Nucleus accumbens (tissue), 56 donors: ENCODE data around the gene RAI1.

ENCODE experiments used
- DNase-seq, 56 donors: peaks; one replicate each; lab custom pipeline; 2025; lab: John Stamatoyannopoulos, UW

RAI1 gene

DNA sequence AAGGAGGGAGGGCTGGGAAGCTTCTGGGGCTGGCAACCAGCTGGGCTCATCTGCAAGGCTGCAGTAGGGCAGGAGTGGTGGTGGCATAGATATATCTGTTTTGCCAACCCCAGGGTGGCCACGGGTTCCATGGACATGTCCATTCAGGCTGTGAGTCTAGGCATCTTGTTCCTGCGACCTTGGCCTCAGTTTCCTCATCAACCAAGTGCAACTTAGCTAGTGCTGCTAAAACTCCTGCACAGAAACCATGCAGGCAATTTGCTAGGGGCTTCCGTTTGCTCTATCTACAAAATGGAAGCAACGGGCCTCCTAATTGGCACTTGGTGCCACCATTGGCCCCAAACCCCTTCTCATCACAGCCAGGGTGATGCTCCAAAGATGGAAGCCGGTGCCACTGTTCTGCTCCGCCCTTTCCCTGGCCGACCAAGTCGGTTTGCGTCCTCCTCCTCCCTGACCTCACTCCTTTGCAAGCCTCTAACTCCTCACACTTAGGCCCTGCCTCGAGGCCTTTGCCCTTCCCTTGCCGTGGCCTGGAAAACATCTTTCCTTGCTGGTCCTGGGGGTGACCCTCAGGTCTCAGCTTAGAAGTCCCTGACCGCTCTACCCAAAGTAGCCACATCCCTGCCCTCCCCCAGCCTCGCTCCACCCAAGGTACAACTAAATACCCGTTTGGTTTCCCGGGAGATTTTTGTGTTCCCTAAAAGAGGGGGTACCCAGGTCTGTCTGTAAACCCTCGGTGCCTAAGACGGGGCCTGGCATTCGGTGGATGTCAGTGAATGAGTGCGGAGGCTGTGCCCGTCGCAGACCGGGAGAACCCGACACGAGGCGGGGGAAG is 154.4 kb downstream of the RAI1 start:
- peak in 1 of 56 donors; percentile 65 for DNase-seq

DNA sequence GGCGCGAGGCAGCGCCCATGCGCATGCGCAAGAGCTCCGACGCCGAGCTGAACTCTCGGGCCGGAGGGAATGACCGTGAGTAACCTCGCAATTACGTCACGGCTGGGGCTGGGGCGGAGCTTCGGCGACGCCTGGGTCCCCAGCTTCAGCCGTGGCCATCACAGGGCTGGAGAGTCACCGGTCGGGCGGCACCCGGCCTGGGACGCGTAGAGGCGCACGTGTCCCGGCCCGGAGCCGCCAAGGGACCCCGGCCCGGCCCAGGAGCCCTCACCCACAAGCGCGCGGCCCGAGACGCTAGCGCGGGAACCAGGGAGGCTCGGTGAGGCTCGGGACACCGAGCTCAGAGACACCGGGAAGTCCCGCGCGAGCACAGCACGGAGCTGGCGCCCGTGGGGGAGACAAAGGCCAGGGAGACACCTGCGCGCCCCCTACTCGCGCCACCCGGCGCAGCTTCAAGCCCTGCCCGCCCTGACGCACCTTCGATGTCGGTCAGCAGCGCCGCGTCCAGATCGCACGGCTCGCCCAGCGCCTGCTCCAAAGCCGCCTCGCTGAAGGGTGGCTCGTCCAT is 155.1 kb downstream of the RAI1 start:
- DNase-seq = peak in 55 of 56 donors; percentile 79 to 99 (median 97)

DNA sequence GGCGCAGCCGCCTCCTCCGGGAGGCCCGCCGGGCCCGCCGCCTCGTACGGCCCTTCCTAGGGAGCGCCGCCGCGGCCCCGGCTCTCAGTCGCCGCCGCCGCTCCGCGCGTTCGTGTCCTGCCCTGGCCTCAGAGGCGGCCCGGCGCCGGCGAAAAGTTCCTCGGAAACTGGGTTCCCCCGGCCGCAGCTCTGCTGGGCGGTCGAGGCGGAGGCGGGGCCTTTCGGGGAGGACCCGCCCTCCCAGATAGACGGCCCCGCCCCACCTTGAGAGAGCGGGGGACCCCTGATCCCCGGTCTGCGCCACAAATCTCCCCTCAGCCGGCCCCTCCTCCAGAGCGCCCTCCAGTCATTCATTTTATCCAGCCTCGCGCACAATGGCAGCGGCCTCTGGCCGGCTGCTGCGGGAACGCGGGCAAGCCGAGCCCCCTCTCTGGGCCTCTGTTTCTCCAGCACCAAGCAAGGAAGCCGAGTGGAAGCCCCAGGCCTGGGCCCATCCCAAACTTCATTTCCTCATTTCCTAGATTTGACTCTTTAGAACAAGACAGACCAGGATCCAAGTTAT is 155.6 kb downstream of the RAI1 start, which contains the start of gene SREBF1:
TSS of gene SREBF1 (minus strand) at position 169 of the 562 bp plus-strand sequence. CDS start 169 bp downstream, outside the sequence.
- DNase-seq = peak in 30 of 56 donors; percentile 28 to 80 (median 56)

DNA sequence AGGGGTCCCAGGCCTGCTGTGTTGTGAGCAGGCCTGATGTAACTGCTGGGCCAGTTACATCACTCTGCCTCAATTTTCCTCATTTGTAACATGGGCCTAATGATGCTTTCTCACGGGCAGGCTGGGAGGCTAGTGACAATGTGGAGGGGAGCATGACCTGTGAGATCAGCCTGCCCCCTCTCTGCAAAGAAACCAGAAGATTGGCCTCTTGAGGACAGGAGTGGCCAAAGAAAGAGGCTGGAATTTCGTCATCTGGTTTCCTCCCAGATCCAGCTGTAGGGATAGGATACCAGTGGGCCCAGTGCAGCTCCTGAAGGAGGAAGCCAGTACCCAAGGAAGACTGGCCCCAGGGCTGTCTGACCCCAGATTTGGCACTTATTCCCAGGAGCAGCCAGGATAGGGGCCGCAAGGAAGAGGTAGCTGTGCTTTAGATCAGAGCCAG is 156.1 kb downstream of the RAI1 start:
- peak in 2 of 56 donors; percentile 43 to 47 for DNase-seq

DNA sequence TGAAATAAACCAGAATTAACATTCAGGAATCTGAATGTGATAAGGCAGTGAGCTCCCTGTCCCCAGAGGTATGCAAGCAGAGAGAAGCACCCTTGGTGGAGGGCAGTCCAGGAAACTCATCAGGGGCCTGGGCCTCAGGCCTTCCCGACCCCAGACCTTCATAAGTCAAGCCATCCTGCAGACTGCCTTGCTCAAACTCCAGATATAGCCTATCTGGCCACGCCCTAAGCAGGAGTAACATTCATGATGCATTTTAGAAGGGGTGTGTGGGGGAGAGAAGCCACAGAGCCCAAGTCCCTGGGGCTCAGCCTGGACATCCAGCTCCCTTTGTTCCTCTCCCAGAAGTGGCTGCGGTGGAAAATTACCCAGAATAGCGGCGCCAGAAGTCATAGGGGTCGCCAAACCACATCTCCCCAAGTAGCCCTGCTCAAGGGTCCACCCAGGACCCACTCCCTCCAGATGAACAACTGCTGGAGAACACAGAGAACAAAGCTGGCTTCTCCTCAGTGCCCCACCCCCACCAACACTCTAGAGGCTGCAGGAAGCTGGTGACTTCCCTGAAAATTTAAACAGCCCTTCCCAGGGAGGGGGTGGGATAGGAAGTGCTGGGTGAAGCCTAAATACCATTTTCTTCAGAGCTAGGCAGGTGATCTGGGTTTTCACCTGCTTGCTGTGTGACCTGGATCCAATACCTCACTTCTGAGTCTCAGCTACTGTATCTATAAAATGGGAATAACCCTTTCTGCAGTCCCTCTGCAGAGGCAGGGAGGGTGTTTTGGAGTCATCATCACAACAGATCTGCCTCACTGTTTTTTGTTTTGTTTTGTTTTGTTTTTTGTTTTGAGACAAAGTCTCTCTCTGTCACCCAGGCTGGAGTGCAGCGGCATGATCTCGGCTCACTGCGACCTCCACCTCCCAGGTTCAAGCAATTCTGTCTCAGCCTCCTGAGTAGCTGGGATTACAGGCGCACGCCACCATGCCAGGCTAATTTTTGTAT is 157.0 kb downstream of the RAI1 start:
- peak in 31 of 56 donors; percentile 17 to 69 (median 45) for DNase-seq

DNA sequence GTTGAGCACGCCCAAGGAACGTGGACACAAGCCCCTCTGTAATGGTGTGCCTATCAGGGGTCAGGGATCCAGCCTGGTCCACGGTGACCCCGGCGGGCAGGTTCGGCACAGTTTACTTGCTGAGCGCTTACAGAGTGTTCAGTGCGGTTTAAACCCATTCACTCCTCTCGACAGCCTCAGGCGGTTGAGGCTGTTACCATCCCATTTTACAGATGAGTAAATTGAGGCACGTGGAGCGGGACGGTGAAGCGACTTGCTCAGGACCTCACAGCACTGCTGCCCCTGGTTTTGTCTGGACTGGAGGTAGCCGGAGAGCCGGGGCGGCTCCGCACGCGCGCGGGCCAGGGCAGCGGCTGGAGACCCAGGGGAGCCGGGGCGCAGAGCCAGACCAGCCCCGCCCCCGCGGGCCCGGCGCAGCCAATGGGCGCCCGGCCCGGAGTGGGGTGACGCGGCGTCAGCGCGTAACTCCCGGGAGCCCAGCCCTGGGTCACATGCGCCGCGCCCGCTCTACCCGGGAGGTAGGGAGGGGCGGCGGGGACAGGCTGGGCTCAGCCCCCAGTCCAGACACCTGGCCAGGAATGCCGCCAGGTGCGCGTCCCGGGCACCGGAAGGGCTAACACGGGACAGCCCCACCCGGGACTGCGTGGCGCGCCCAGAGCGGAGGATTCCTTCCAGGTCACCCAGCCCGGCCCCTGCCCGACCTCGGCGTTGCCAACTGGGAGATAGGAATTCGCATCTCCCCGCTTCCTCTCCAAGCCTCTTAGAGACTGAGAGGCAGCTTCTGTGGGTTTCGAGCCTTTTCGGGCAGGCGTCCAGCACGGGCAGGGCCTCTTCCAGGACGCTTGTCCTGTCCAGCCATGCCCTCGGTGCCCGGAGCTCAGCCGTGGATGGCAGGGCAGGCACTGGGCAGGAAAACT is 158.8 kb downstream of the RAI1 start:
- peak in 54 of 56 donors; percentile 65 to 95 (median 87) for DNase-seq

DNA sequence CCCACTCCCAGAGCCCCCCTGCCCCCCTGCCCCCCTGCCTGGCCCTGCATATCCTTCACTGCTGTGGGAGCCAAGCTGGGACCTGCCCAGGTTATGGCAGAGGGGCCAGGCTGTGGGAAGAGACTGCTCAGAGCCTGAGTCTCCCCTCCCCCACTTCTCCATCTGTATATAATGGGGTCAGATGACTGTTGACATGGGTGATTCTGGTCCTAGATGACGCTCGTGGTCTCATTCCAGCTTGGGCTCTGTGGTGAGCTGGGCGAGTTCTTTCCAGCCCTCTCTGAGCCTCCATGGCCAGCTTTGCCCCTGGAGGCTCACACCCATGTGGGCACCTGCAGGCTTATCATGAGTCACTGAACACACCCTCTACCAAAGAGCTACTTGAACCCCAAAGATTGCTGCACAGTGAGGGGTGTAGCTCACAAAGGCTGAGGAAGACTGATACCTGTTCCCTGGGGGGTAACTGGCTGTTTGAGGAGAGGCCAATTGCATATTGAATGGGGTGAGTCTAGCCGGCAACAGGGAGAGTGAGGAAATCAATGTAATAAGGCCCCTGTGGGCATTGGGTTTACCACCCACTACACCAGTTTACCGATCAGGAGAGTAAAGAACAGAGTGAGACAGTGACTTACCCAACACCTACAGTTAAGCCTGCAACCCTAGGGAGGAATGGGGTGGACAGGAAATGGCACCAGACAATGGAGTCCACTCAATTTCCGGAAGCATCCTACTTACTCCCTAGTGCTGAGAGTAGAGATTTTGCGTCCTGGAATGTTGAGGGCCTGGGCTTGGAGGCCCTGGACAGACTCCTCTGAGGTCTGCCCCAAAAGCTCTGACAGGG is 159.7 kb downstream of the RAI1 start:
- peak in 35 of 56 donors; percentile 58 to 87 (median 76) for DNase-seq

DNA sequence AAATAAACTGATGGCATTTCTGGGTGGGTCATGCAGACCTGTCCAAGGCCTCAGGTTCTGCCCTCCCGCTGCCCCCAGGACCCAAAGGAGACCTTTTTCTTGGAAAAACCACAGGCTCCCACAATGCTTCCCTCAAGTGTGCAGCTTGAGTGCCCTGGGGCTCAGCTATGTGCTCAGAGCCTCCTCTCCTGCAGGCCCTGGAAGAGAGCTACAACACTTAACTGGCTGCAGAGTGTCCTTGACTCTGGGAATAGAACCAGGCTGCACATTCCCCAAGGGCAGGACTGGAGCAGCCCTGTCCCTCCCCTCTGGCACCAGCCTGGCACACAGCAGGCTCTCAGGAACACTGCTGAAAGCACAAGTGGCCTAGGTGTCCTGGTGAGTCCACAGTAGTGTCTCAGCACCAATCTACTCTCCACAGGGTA is 160.4 kb downstream of the RAI1 start:
- peak in 2 of 56 donors; percentile 19 to 41 for DNase-seq

DNA sequence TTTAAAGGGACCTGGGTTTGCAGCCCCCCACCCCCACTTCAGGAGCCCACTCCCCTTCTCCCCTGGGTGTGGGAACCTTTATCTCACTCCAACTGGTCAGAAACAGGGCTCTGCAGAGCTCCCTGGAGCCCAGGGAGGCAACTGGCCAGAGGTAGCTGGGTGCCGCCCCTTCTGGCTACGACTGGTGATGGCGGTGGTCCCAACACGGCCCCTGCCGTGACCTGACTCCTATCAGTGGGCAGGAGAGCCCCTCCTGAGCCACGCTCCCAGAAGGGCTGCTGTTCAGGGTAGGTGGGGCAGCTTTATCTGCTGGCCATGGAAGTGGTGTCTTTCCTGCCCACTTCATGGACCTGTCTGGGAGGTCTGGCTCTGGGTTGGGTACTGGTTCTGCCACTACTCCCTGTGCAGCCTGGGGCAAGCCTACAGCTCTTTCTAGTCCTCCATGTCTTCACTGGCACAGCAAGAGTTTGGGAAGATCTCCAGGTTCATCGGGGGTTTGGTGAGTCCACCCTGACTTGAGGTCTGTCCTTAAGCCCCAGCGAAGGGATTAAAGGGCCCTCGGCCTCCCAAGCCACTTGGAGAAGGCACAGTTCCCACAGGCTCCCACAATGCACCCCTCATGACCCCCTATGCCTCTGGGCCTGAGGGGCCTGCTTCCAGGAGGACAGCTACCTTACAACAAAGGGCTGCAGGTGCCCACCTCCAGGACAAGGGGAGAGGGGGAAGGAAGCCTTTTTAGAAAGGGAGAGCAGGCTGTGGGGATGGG is 161.0 kb downstream of the RAI1 start:
- no peak for DNase-seq

DNA sequence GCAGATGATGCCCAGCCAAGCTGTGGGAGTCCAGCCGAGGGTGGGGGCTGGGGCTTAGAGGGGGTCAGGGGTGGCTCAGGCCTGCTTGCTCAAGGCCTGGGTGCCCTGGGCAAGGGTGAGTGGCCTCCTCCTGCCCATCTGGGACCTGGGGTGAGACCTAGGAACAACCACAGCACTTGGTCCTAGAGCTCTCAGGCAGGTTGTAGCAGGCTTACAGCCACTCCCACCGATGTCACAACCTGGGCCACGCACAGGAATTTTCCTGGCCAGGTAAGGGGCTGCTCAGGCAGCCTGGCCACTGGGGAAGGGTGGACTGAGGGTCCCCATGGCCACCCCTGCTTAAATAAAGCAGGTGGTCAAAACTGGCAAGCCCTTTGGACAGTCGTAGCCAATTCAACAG is 161.8 kb downstream of the RAI1 start:
- no peak for DNase-seq

DNA sequence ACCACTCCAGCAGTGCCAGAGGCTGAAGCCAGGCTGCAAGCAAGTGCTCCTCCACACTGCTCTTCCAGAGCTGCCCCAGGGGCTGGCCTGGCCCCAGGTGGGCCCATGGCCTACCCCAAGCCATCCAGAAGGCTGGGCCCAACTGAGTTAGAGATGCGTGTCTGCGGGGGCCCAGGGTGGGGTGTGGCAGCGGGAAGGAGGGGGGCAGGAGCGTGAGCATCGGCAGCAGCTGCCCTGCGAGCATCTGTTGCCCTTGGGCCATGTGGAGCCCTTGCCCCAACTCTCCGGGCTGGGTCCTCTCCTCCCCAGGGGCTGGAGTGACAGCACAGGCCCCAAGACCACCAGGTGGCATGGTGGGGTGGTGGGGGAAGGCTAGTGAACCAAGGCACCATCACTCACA is 162.8 kb downstream of the RAI1 start:
- no peak for DNase-seq

DNA sequence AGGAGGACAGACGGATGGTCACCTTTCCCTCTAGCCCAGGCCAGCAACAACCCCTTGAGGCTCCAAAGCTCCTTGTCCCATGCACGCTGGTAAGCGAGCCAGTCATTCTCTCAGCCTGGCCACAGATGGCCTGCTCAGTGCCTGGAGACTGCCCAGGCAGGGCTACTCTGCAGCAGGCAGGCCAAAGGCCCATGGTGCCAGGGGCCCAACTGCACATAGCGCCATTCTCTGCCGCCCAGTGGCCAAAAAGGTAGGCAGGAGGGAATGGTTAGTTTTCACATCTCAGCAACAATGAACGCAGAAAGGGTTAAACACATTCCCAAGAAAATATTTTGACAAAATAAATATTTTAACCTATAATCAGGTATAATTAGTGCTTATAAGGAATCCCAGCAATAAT is 163.2 kb downstream of the RAI1 start:
- DNase-seq = peak in 25 of 56 donors; percentile 15 to 76 (median 37)

DNA sequence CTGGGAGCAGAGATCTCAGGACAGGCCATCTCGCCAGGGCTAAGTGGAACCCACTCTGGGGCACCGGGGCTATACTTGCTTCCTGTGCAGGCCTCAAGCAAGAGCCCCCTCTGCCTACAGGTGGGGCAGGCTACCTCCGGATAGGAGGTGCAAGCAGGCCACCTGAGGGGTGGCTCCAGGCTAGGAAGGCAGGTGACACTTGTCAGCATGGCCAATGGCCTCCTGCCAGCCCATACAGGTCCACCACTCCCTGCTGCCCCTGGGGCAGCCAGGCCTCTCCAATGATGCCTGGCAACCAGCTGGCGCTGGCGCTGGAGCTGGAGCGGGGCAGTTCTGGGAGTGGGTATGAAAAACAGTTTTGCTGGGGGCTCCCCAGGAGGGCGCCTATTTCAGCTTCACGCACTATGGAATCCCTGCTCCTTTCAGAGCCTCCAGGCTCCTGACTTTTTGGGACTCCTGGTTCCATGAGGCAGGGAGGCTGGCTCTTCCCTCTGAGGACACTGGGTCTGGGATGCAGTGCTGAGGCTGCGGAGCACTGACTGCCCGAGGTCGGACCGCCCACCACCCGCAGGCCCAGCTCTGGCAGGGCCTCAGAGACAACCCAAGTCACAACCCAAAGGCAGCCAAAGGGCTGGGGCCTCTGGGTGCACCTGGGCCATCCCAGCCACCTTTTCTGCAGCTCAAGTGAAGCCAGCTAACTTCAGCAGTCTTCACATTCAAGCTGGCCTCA is 164.0 kb downstream of the RAI1 start:
- DNase-seq = no peak

DNA sequence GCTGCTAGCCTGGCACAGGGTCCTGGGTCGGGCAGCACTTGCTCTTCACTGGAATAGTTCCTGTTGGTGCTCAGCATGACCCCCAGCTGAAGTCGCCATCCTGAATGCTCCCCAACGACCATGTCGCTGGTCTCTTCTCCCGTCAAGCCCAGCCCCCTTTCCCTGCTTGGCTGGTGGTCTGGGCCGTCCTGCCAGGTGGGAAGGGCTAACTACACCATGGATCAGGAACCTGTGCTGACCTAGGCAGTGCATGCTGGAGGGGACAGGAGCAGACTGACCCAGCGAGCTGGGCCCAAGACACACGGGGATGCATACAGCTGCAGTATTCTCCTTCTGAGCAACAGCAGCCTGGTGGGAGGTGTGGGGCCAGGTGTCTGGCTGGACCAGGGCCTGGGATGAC is 164.7 kb downstream of the RAI1 start:
- no peak for DNase-seq

DNA sequence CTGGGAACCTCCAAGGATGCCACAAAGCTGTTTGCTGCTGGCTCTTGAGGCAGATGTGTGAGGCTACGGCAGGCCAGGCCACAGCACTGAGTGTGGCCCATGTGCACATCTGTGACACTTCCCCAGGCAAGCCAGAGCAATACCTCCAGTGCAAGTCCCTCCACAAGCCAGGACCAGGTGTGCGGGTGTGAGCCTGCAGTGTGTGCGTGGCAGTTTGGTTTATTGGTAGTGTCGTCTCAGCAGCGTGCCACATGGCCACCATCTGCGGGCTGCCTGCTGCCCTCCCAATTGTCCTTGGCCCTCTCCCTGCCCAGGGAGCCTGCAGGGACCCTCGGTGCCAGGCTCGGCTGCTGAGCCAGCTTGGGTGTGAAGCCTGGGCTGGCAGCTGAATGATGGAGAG is 165.4 kb downstream of the RAI1 start:
- DNase-seq = no peak

DNA sequence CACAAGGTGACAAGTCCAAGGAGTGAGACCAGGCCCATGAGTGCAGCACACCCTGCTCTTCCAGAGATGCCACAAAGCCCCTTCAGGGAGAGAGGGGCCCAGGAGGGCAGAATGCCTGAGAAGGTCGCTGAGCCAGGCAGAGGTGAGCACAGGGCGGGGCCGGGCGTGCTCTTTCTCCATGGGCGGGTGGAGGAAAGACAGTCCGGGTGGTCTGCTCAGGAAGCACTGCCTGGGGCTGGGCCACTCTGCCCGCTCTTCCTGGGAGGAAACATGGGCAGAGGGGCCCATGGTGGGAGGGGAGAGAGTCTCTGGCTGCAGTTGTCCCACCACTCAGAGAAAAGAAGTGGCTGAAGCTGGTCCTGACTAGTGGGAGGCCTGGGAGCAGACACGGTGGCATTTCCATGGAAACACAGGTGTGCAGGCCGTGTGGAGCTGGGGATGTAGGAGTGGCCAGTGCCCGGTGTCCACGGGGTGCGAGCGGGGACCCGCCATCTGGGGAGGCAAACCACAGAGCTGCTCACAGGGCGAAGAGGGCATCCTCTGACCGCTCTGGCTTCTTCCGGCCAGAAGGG is 165.9 kb downstream of the RAI1 start:
- no peak for DNase-seq
